Sigmoid colon (tissue), 4 donors: ENCODE measurements around the gene FIGN.

ENCODE experiments used
- POLR2AphosphoS5 ChIP-seq, 4 donors: sonication (generic); formaldehyde crosslinking; IDR thresholded peaks; one replicate each; pipeline ENCODE4 v1.6.1; 2017; ENCODE audit warnings: antibody characterized with exemption in 4 of 4
- TF ChIP-seq, protein P1 (sequence below), 4 experiments: fragments of 450-650 bp in 3 of 4; fragments of 200-600 bp in 1 of 4; IDR thresholded peaks; one replicate each; pipeline ENCODE4 v1.5.1; 2016 to 2019; ENCODE audit warnings: antibody characterized with exemption in 4 of 4, mild to moderate bottlenecking in 3 of 4, moderate library complexity in 2 of 4

DNA sequence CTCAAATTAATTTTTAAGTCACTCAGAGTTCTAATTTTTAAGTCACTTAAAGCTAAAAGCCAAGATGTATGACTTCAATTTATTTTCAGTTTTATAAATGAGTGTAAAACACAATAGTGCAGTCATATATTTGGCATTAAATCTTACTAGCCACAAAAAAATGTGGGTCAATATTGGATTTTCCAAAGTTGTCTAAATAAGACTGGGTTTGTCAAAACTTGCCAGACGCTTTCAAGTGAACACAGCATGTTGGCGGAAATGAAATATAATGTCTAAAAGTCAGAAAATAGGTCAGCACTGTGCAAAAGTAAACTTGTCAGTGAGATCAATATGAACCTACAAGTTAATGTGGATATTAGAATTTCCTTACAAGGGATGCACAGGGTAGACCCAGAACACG is 128.9 kb downstream of the FIGN start:
- no peak for TF ChIP-seq POLR2AphosphoS5 (IDR thresholded peaks at IDR 0.05)
- TF ChIP-seq, protein P1, sequence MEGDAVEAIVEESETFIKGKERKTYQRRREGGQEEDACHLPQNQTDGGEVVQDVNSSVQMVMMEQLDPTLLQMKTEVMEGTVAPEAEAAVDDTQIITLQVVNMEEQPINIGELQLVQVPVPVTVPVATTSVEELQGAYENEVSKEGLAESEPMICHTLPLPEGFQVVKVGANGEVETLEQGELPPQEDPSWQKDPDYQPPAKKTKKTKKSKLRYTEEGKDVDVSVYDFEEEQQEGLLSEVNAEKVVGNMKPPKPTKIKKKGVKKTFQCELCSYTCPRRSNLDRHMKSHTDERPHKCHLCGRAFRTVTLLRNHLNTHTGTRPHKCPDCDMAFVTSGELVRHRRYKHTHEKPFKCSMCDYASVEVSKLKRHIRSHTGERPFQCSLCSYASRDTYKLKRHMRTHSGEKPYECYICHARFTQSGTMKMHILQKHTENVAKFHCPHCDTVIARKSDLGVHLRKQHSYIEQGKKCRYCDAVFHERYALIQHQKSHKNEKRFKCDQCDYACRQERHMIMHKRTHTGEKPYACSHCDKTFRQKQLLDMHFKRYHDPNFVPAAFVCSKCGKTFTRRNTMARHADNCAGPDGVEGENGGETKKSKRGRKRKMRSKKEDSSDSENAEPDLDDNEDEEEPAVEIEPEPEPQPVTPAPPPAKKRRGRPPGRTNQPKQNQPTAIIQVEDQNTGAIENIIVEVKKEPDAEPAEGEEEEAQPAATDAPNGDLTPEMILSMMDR (IDR thresholded peaks at IDR 0.05), result no peak
